ENCODE results near the gene USP21. TPM values are rescaled to one million over a fixed set of nuclear protein-coding genes. Genes with fewer than 3 reads are reported as not detected.
A peak's percentile ranks its signal among the peaks of the same experiment; 100 is the strongest.

The USP21 gene
- total RNA-seq, 4 donors from 2014 or later, result 12.9 to 53.1 (median 20.6) TPM

GRCh38 chr1:161171191-161171590, 11.9 kb downstream of the USP21 start:
- Histone ChIP-seq H3K27me3 (no peaks in the 10 kb centered on the region), H3K4me3 (no peak overlapping the region), H3K27ac (peak overlapping the region in 1 of 4 donors; percentile 52), H3K9me3 (no peaks in the 10 kb centered on the region), H3K4me1 (peaks cover 0 to 52% (median 17%) of the 10 kb centered on the region in 4 donors), H3K36me3 (peaks cover 0 to 77% (median 19%) of the 10 kb centered on the region in 3 donors)
- DNase-seq (ENCODE audit: low spot score in 2 of 2), result no peak
- 57 to 60% methylated on average over 5 of the region's 5 CpGs for WGBS, 2 donors
- TF ChIP-seq EP300 (IDR thresholded peaks at IDR 0.05) (no peak), POLR2A (IDR thresholded peaks at IDR 0.05) (no peak), CTCF (IDR thresholded peaks at IDR 0.05) (no peak)

GRCh38 chr1:161171696-161172095, 12.4 kb downstream of the USP21 start:
- TF ChIP-seq EP300 (IDR thresholded peaks at IDR 0.05) (no peak), POLR2A (IDR thresholded peaks at IDR 0.05) (no peak), CTCF (IDR thresholded peaks at IDR 0.05) (no peak)
- DNase-seq (ENCODE audit: low spot score in 2 of 2), result no peak
- Histone ChIP-seq H3K36me3 (peaks cover 0 to 77% (median 19%) of the 10 kb centered on the region in 3 donors), H3K27me3 (no peaks in the 10 kb centered on the region), H3K4me1 (peaks cover 0 to 56% (median 21%) of the 10 kb centered on the region in 4 donors), H3K27ac (peak overlapping the region in 2 of 4 donors; percentile 52 to 64), H3K9me3 (no peaks in the 10 kb centered on the region), H3K4me3 (no peak overlapping the region)
- 74 to 75% methylated on average over 12 of the region's 12 CpGs for WGBS, 2 donors

- WGBS, 2 donors, result 45 to 57% methylated on average over 1 of the region's 1 CpG
- Histone ChIP-seq H3K36me3 (peaks cover 0 to 77% (median 19%) of the 10 kb centered on the region in 3 donors), H3K27me3 (no peaks in the 10 kb centered on the region), H3K27ac (peak overlapping the region in 2 of 4 donors; percentile 52 to 64), H3K9me3 (no peaks in the 10 kb centered on the region), H3K4me1 (peaks cover 0 to 51% (median 16%) of the 10 kb centered on the region in 4 donors), H3K4me3 (no peak overlapping the region)
- TF ChIP-seq POLR2A (IDR thresholded peaks at IDR 0.05) (no peak), CTCF (IDR thresholded peaks at IDR 0.05) (no peak), EP300 (IDR thresholded peaks at IDR 0.05) (no peak)
- no peak for DNase-seq (ENCODE audit: low spot score in 2 of 2)
Observed at GRCh38 chr1:161172349-161172748, 13.0 kb downstream of the USP21 start.

GRCh38 chr1:161172776-161173376, 13.6 kb downstream of the USP21 start:
- peak in 1 of 2 donors; percentile 67 for TF ChIP-seq EP300 (IDR thresholded peaks at IDR 0.05)
- no peak for TF ChIP-seq POLR2A (IDR thresholded peaks at IDR 0.05)
- TF ChIP-seq CTCF (IDR thresholded peaks at IDR 0.05), result no peak
- Histone ChIP-seq H3K36me3 (peaks cover 0 to 77% (median 19%) of the 10 kb centered on the region in 3 donors), H3K27me3 (no peaks in the 10 kb centered on the region), H3K4me3 (no peak overlapping the region), H3K4me1 (peaks cover 0 to 49% (median 16%) of the 10 kb centered on the region in 4 donors), H3K27ac (peak overlapping the region in 2 of 4 donors; percentile 52 to 64), H3K9me3 (no peaks in the 10 kb centered on the region)
- WGBS, 2 donors, result 15 to 21% methylated on average over 4 of the region's 4 CpGs
- peak in 1 of 2 donors; percentile 61 for DNase-seq (ENCODE audit: low spot score in 2 of 2)

GRCh38 chr1:161173711-161174110, 14.4 kb downstream of the USP21 start:
- H3K4me1 ChIP-seq, result peaks cover 0 to 45% (median 16%) of the 10 kb centered on the region in 4 donors
- TF ChIP-seq CTCF (IDR thresholded peaks at IDR 0.05), result no peak
- TF ChIP-seq POLR2A (IDR thresholded peaks at IDR 0.05), result no peak
- WGBS, 2 donors, result 89 to 93% methylated on average over 11 of the region's 11 CpGs
- no peaks in the 10 kb centered on the region for H3K27me3 ChIP-seq
- H3K27ac ChIP-seq, result peak overlapping the region in 2 of 4 donors; percentile 52 to 57
- DNase-seq (ENCODE audit: low spot score in 2 of 2), result no peak
- H3K4me3 ChIP-seq, result no peak overlapping the region
- no peaks in the 10 kb centered on the region for H3K9me3 ChIP-seq
- peaks cover 0 to 73% (median 19%) of the 10 kb centered on the region in 3 donors for H3K36me3 ChIP-seq
